Activated naive CD4-positive, alpha-beta T cell (primary cell): ENCODE data around the gene RAP1GAP.

Experiments
- DNase-seq, 4 experiments: peaks; one replicate each; lab custom pipeline; 2025; lab: John Stamatoyannopoulos, UW

RAP1GAP gene

GRCh38 chr1:21590934-21591333 lies 78.2 kb downstream of the RAP1GAP start:
- DNase-seq: no peak

GRCh38 chr1:21590126-21590880 lies 78.9 kb downstream of the RAP1GAP start:
- no peak for DNase-seq

GRCh38 chr1:21589618-21590017 lies 79.5 kb downstream of the RAP1GAP start:
- DNase-seq: no peak

- DNase-seq: no peak
Measured at GRCh38 chr1:21587602-21587953, 81.6 kb downstream of the RAP1GAP start.

- DNase-seq: no peak
Measured at GRCh38 chr1:21586846-21587601, 82.1 kb downstream of the RAP1GAP start.

- DNase-seq: no peak
Measured at GRCh38 chr1:21586222-21586621, 82.9 kb downstream of the RAP1GAP start.

GRCh38 chr1:21585037-21585436 lies 84.1 kb downstream of the RAP1GAP start:
- no peak for DNase-seq

- DNase-seq: no peak
Measured at GRCh38 chr1:21584096-21584495, 85.1 kb downstream of the RAP1GAP start.

GRCh38 chr1:21579791-21580190 lies 89.4 kb downstream of the RAP1GAP start:
- DNase-seq: no peak

GRCh38 chr1:21577933-21578332 lies 91.2 kb downstream of the RAP1GAP start:
- no peak for DNase-seq

GRCh38 chr1:21577324-21577723 lies 91.8 kb downstream of the RAP1GAP start:
- DNase-seq: no peak

- DNase-seq: no peak
Measured at GRCh38 chr1:21576798-21577187, 92.4 kb downstream of the RAP1GAP start.

- no peak for DNase-seq
Measured at GRCh38 chr1:21576031-21576797, 92.9 kb downstream of the RAP1GAP start.

GRCh38 chr1:21575351-21575942 lies 93.7 kb downstream of the RAP1GAP start:
- DNase-seq: no peak

- no peak for DNase-seq
Measured at GRCh38 chr1:21574466-21575151, 94.5 kb downstream of the RAP1GAP start.

- DNase-seq: no peak
Measured at GRCh38 chr1:21573971-21574465, 95.1 kb downstream of the RAP1GAP start.

- no peak for DNase-seq
Measured at GRCh38 chr1:21573475-21573874, 95.7 kb downstream of the RAP1GAP start.

GRCh38 chr1:21572735-21573277 lies 96.4 kb downstream of the RAP1GAP start:
- DNase-seq: no peak

GRCh38 chr1:21572221-21572620 lies 96.9 kb downstream of the RAP1GAP start:
- DNase-seq: no peak

GRCh38 chr1:21570885-21571284 lies 98.3 kb downstream of the RAP1GAP start:
- no peak for DNase-seq

- no peak for DNase-seq
Measured at GRCh38 chr1:21570528-21570875, 98.7 kb downstream of the RAP1GAP start.
